HG02642 (cell line): ENCODE measurements around the gene PEPD.
A peak's percentile ranks its signal among the peaks of the same experiment; 100 is the strongest.
"Not testable (repeated sequence)": the region's sequence is repeated elsewhere in the genome, so short reads cannot be mapped to it uniquely, and the experiment has no call there.

ENCODE experiments used
- ATAC-seq: cut with Tn5 transposase; IDR thresholded peaks from one replicate; pipeline ENCODE4 v1.9.1; 2021; ENCODE audit warnings: mild to moderate bottlenecking; ENCODE audit not compliant: unreplicated experiment, poor library complexity

PEPD gene

DNA sequence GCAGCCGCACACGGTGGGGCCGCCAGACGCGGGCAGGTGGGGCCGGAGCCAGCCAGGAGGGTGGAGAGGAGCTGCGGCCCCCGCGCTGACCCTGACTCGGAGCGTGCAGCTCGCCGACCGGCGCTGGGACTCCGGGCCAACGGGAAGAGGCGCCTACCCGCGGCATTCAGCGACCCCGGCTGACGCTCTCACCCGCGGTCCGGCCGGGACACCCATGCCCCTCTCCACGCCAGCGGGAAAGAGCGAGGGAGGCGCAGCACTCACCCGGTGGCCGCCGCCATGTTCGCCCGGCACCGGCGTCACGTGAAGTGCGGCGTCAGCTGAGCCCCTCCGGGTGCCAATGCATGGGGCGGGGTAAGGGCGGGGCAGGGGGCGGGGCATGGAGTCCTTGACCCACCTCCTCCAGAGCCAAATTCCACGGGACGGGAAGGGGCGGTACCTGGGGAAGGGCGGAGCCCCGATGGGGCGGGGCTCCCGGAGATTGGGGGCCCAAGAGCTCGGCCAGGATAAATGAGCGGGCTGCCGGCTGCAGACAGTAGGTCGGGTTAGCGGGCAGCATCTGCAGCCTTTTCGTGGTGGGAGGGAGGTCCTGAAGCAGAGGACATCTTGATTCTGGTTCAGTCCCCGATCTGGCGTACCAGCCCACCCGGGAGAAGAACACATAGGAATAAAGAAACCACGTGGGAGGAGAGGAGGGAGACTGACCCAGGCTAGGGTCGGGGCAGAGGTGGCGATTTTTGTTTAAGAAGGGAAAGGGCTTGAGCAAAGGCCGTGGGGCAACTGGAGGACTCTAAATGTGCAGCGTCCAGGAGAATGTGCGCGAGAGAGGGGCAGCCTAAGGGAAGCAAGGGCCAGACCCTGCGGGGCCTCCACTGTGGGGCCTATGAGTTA, at the start of gene PEPD:
Gene PEPD (minus strand): TSS at position 312 of the 891 bp plus-strand sequence. CDS start 31 bp downstream, at position 281.
- peak; percentile 92 for ATAC-seq

GRCh38 chr19:33569821-33570220, 48.2 kb upstream of the PEPD start:
- ATAC-seq, result no peak

DNA sequence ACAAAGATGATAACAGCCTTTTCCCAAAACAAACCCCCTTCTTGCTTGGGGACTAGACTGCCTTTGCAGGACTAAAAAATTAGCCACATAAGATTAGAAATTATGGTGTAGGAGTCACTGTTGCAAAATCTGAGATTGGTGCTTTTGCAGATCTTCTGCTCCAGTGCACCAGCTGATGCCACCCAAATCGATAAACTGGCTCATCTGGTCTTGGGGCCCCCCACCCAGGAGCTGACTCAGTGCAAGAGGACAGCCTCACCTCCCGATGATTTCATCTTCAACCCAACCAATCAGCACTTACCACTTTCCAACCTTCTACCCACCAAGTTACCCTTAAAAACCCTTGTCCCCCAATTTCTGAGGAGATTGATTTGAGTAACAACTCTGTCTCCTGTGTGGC, 47.1 kb upstream of the PEPD start:
- ATAC-seq, result no peak

- ATAC-seq, result no peak
These were observed 43.3 kb upstream of the PEPD start for GRCh38 chr19:33564836-33565338.

DNA sequence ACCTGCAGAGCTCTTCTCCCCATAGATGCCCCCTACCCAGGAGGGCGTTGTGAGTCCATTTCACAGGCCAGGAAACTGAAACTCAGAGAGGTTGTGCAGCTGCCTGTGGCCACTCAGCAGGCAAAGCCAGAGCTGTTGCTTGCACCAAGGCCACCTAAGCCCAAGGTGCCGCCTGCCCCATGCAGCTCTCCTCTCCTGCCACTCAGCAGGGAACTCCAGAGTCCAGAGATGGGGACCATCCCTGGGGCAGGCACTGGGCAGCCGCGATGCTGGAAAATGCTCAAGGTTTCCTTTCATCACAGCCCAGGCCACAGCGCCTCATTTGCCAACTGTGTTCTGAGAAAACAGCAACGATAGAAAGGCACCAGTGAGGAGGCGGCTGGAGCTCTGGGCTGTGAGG, 41.0 kb upstream of the PEPD start:
- no peak for ATAC-seq

GRCh38 chr19:33561666-33562065, 40.1 kb upstream of the PEPD start:
- ATAC-seq, result not testable (repeated sequence)

DNA sequence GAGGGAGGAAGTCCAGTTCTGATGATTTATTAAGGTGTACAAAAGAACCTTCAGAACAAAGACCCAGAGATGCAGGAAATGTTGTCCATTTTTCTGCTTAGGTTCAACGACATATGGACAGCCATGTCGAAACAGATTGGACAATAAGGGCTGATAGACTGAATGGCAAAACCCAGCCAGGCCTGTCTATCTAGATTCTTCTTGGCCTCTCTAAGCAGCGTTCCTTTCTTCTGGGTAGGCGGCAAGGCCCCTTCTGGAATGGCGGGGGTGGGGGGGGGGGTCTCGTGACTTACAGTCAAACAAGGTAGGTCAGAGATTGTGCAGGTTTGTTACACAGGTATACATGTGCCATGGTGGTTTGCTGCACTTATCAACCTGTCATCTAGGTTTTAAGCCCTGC, 39.7 kb upstream of the PEPD start:
- no peak for ATAC-seq

GRCh38 chr19:33559996-33560395, 38.4 kb upstream of the PEPD start:
- ATAC-seq, result no peak

GRCh38 chr19:33558856-33559255, 37.3 kb upstream of the PEPD start:
- no peak for ATAC-seq

DNA sequence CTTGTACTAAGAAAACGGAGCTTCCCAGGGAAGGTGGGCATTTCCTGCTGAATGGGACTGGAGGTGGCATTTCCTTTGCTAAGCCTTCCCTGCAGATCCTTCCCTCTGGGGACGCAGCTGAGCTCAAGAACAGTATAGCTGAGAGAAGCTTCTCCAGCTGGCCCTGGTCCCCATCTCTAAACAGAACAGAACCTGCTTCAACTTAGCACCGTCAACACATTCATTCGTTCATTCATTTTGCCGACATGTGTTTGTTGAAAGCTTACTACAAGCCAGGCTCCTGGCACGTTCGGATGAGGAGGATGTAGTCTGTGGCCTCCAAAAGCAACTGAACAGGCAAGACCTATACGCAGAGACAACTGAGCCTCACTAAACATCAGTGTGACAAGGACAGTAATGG, 36.6 kb upstream of the PEPD start:
- no peak for ATAC-seq

- ATAC-seq, result no peak
These were observed 36.1 kb upstream of the PEPD start for GRCh38 chr19:33557720-33558119.

DNA sequence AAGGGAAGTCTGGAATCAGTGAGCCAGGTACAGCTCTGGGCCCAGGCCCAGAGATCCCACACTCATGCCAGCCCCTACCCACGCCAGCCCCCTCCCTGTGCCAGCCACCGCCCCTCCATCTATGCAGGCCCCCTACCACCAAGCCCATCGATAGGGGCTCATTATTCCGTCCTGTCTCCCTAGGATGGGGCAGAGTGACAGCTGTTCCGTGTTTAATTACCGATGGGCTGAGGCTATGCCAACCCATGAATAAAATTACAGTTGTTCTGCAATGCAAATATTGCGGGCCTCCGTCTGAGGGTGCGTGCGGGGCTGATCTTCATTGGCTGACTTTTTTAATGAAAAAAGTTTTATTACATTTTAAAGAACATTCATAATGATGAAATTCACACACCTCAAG, 35.6 kb upstream of the PEPD start:
- no peak for ATAC-seq

- no peak for ATAC-seq
These were observed 34.7 kb upstream of the PEPD start for GRCh38 chr19:33556261-33556660.

GRCh38 chr19:33555726-33556125, 34.1 kb upstream of the PEPD start:
- ATAC-seq, result not testable (repeated sequence)

DNA sequence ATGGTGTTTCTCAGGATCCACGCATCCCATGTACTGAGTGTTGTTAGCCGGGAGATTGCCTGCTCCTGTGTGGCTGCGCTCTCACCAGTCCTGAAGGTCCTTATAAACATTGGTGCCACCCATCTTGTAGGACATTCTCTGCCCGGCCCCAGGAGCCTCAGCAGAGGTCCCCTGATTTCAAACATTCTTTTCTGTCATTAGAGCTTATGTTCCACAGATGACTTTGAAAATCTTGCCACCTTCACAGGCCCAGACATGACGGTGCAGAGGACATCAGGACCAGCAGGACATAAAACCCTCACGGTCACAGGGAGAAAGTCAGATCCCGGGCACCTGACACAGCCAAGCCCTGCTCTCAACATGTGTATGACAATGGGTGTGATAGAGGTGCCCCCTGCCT, 33.2 kb upstream of the PEPD start:
- ATAC-seq, result no peak

DNA sequence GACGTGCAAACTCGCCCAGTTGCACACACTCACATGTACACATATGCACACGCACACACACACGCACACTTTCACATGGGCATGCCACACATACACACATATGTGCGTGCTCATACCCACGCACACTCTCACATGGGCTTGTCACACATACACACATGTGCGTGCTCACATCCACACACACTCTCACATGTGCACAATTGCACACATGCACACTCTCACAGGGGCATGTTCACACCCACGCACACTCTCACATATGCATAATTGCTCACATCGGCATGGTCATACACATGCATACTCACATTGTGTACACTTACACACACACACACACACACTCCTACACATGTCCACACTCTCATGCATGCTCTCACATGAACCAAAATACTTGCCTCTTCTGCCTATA, 32.8 kb upstream of the PEPD start:
- ATAC-seq, result no peak

GRCh38 chr19:33553530-33554310, 32.1 kb upstream of the PEPD start:
- no peak for ATAC-seq

DNA sequence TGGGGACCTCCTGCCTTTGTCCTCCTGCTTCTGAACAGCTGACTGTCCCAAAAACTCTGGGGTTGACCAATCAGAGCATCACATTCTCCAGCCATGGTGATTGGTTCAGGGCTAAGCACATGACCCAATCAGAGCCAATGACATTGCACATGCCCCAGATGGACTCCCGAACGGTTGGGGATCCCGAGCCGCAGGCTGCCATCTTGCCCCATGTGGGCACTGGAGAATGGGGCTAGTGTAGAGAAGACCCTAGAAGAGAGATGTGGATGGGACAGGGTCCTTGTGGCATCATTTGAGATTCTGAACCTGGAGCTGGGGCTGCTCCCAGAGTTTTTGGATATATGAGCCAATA, 31.3 kb upstream of the PEPD start:
- ATAC-seq, result no peak

- ATAC-seq, result no peak
These were observed 30.8 kb upstream of the PEPD start for GRCh38 chr19:33552191-33552927.

DNA sequence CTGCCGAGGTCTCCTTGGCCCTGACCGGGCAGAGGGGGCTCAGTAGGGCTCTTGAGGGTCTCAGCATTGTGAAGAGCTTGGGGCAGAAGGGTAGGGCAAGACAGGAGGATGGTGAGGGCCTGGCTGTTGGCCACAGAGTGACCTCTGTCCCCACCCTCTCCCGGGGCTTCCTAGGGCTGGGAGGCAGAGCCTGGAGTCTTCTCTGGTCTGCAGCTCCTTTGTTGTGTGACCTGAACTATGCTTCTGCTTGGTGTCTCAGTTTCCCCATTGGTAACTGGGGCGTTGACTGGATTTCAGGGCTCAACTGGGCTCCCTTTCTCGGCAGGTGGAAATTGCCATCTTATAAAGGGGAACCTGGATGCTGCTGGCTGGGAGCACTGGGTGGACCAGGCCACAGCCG, 30.1 kb upstream of the PEPD start:
- ATAC-seq, result no peak

DNA sequence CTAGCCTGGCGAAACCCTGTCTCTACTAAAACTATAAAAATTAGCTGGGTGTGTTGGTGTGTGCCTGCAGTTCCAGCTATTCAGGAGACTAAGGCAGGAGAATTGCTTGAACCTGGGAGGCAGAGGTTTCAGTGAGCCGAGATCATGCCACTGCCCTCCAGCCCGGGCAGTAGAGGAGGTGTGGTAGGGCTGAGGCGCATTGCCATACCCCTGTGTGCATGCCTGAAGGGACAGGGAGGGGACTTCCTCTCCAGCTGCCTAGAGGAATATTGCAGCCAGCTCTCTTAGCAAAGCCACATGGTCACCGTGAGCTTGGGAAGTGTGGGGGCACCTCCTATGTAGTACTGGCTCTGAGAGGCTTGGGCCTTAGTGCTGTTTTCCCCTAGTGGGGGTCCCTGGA, 29.2 kb upstream of the PEPD start:
- ATAC-seq, result no peak
